Non-pigmented ciliary epithelial cell (primary cell): Measurements from ENCODE around the gene LRRC7.

ENCODE experiments used
- DNase-seq: peaks from one replicate; pipeline ENCODE4 v3.0.0-alpha.2; 2010; ENCODE audit warnings: low read depth

Gene LRRC7

GRCh38 chr1:69776555-69776954, 208.8 kb downstream of the LRRC7 start:
- DNase-seq, result no peak

- DNase-seq, result no peak
Measured at GRCh38 chr1:69777423-69777822, 209.7 kb downstream of the LRRC7 start.

DNA sequence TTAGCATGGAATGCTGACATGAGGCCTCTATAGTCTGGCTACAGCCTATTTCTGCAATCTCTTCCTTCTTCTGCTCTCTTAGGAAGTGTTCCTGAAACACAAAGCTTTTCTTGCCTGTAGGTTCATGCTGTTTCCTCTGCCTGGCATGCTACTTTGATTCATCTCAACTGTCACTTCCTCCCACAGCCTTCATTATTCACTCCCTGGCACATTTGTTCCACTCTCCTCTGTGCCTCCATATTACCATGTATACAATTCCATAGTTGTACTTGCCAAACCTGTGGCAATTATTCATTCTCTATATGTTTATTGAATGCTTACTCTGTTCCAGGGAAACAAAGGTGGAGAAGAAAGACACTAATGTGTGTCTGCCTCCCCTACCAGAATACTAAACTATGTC, 210.2 kb downstream of the LRRC7 start:
- no peak for DNase-seq

DNA sequence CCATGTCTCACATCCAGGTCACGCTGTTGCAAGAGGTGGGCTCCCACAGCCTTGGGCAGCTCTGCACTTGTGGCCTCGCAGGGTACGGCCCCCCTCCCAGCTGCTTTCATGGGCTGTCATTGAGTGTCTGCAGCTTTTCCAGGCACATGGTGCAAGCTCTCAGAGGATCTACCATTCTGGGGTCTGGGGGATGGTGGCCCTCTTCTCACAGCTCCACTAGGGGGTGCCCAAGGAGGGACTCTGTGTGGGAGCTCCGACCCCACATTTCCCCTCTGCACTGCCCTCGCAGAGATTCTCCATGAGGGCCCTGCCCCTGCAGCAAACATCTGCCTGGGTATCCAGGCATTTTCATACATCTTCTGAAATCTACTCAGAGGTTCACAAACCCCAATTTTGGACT, 219.4 kb downstream of the LRRC7 start:
- DNase-seq, result no peak

GRCh38 chr1:69791311-69791710, 223.6 kb downstream of the LRRC7 start:
- no peak for DNase-seq

- no peak for DNase-seq
Measured at GRCh38 chr1:69794831-69795230, 227.1 kb downstream of the LRRC7 start.

DNA sequence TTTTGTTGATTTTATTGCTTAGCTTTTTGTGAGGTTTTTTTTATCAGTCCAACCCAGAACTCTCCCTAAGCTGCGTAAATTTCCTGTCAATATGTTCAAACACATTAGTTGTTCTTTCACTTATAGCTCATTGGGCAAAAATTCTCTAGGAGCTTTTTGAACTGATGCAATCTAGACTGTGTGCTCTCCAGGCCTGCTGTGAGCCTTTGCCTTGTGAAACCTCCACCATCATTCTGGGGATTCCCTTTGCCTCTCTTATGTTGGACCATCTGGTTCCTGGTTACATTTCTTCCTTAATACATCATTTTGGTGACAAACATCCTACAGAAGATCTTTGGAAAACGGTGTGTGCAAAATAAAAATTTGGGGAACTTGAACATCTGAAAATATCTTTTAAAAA, 247.2 kb downstream of the LRRC7 start:
- DNase-seq, result no peak

- DNase-seq, result no peak
Measured at GRCh38 chr1:69824932-69825331, 257.2 kb downstream of the LRRC7 start.

- DNase-seq, result no peak
Measured at GRCh38 chr1:69827732-69828131, 260.0 kb downstream of the LRRC7 start.

- DNase-seq, result no peak
Measured at GRCh38 chr1:69833536-69833935, 265.8 kb downstream of the LRRC7 start.

- no peak for DNase-seq
Measured at GRCh38 chr1:69834336-69834735, 266.6 kb downstream of the LRRC7 start.

DNA sequence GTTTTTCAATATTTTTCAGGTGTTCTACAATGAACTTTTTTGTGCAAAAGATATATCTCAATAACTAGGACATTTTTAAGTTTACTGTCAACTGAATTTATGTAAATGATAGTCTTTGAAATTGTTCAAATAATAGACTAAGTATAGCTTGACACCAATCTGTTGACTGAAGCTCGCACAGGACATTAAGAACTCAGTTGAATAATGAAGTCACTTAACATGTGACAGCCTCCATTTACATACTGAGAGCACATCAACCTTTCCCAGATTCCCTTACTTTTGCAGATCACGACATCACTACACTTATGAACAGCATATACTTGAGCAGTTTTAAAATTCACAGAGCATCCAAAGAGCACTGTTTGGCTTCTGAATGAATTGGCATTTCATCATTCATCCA, 268.2 kb downstream of the LRRC7 start:
- no peak for DNase-seq

- no peak for DNase-seq
Measured at GRCh38 chr1:69836971-69837636, 269.4 kb downstream of the LRRC7 start.

GRCh38 chr1:69842326-69842725, 274.6 kb downstream of the LRRC7 start:
- DNase-seq, result no peak

GRCh38 chr1:69845655-69846054, 277.9 kb downstream of the LRRC7 start:
- no peak for DNase-seq

- no peak for DNase-seq
Measured at GRCh38 chr1:69846267-69846666, 278.5 kb downstream of the LRRC7 start.

DNA sequence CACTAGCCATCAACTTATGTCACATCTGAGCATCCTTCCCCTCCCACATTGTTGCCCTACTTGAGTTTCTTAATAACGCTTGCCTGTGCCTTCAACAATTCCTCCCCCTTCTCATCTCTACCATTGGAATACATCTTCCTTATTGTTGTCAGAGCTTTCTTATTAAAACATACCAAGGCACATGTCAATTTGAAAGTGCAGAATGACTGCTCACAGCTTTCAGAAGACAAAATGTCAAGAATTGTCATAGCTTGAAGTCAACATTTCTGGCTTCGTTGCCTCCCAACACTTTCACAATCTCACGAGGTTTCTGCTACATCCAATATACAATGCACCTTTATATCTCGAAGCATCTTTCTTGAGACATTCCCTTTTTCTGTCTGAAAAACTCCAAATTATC, 279.9 kb downstream of the LRRC7 start:
- DNase-seq, result no peak

DNA sequence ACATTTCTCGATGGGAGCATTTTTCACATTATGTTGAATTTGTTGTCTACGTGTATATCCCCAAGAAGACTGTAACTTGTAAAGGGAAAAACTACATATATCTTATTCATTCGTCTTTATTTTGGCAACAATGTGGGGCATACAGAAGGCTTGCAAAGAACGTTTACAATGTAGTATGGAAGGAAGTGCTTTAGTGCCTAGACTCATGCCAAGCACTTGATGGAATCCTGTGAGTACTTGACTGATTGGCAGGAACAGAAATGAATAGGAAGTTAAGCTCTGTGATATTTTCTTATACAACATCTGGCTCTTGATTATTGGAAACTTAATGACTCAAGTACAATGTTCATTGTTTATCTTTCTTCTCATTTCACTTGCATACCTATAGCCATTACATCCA, 284.4 kb downstream of the LRRC7 start:
- no peak for DNase-seq

DNA sequence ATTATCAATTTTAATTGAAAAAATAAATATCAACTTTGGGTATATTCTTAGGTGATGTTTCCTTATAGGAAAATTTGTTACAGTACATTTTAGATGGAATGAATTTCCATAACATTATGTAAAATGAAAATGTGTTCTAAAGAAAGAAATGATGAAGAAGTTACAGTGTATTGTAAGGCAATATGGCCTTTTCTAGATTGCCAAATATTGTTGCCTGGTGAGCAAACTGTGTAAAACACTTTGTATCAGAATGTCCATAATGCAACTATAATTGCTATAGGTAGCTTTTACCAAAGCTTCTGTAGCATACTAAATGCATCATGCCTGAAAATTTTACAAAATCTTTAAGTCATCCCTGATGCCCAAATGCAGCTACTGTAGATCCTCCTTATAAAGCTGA, 285.0 kb downstream of the LRRC7 start:
- DNase-seq, result no peak

DNA sequence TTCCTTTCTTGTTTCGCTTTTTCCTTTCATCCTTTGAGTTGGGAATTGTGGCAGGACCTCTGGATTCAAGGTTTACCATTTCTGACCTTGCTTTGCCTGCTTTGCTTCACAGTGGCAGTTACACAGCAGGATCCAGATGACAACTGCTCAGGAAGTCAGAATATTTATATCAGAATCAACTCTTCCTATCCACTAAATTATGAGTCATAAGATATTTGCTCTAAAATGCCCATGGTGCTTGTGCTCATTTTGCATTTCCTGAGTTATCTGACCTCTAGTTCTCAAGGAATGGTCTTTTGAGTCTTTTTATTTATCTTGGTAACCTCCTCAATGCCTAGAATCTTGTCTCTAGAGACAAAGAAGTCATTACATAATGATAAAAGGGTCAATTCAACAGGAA, 290.8 kb downstream of the LRRC7 start:
- no peak for DNase-seq

DNA sequence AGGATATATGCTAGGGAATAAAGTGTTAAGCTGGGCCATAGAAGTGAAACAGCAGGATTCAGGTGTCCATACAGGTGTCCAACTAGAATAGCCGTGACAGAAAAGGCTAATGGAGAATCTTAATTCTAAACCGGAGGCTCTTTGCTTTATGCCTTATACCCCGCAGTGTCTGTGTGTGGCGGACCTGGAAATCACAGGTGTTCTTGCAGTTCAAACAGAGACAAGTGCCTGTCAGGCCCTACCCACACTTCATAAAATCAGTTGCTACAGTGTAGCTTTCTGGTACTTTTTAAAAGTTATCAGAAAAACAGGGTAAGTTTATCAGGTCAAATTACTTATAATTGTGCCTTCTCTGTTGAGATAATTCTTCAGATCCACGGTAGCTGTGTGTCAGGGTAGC, 293.9 kb downstream of the LRRC7 start:
- DNase-seq, result no peak

DNA sequence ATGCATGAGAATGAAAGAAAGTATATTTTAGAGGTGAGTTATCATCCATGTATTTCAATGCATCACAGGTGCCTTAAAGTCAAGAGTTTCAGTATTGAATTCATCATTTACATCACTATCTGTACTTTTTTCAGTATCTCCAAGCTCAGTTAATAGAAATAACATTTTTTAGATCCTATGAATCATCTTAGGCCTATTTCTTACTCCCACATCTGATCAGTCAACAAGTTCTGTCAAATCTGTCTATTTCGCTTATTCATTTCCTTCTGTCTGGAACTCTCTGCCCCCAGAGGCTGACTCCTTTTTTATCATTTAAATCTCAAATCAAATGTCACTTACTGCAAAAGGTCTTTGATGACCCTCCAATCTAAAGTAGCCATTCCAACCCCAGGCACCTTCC, 295.2 kb downstream of the LRRC7 start:
- DNase-seq, result no peak

DNA sequence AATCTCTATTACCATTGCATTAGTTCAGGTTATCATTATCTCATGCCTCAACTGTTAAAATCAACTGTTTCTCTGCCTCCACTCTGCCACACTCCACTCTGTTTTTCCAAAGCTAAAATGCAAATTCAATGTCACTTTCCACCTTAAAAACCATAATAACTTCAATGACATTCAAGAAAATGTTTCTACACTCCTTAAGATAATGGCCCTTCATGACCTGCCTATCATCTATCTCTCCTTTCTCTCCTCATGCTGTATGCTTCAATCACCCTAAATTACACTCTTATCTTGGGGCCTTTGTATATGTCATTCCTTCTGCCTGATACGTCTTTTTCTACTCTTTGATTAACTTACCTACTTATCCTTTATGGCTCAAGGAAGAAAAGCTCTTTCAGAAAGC, 296.0 kb downstream of the LRRC7 start:
- DNase-seq, result no peak

DNA sequence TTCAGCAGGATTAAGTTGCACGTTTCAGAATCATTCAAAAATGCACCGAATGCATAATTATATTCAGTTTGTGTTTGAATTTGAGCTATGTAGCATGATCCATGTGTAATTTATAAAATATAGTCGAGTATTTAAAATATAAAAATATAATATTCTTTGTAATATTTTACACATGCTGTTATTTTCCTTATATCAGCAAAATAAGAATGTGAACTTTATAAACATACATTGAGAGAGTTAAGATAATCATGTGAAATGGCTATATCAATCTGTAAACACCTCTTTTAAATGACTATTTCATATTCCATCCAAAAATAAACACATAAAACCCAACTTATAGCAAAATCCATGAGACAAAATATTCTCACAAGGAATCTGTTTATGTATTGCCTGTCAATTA, 303.7 kb downstream of the LRRC7 start:
- DNase-seq, result no peak

DNA sequence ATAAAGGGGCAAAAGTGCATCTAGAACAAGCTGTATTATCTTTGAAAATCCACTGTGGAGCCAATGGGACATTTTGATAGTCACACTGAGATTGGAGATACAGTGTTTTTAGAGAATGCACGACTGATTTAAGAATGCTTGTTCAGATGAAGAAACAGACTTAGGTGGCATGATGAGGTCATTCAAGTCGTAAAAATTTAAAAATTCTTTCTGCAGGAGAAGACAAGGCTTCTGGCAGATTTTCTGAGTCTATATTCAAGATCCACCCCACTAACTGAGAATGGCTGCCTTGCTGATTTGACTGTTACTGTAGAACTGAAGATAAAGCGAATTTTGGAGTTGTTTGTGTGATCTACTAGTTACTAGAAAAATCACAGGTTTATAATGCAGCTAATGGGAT, 310.6 kb downstream of the LRRC7 start:
- DNase-seq, result no peak
